Esophagus squamous epithelium (tissue), 4 donors: Measurements from ENCODE around the gene USP49.

Source experiments
- CTCF ChIP-seq, 6 experiments: fragments of 450-650 bp in 4 of 6; fragments of 200-600 bp in 2 of 6; sonication (generic) in 2 of 6; IDR thresholded peaks; one replicate each; pipeline ENCODE4 v1.5.1; 2016 to 2019; ENCODE audit warnings: antibody characterized with exemption in 6 of 6, mild to moderate bottlenecking in 4 of 6, moderate library complexity in 4 of 6
- POLR2A ChIP-seq, 4 donors: fragments of 450-650 bp; IDR thresholded peaks; one replicate each; pipeline ENCODE4 v1.6.1; 2017; ENCODE audit warnings: antibody characterized with exemption in 4 of 4, mild to moderate bottlenecking in 4 of 4, moderate library complexity in 3 of 4

GRCh38 chr6:41783106-41783780, 111.9 kb downstream of the USP49 start:
- TF ChIP-seq CTCF (IDR thresholded peaks at IDR 0.05) (no peak), POLR2A (IDR thresholded peaks at IDR 0.05) (no peak)
